Dendritic cell treated with granulocyte-macrophage colony-stimulating factor and Interleukin-4, amounts not matched to agents 40 ng/mL and 50 ng/mL, for 4 days (primary cell): ENCODE data around the gene C11orf58.

ENCODE experiments used
- H3K27ac Mint-ChIP-seq: one replicate; pipeline ENCODE4 v1.8.0; 2022; ENCODE audit warnings: mild to moderate bottlenecking, mixed read lengths
- H3K27me3 Mint-ChIP-seq: one replicate; pipeline ENCODE4 v1.8.0; 2022; ENCODE audit warnings: mild to moderate bottlenecking, mixed read lengths
- H3K36me3 Mint-ChIP-seq: one replicate; pipeline ENCODE4 v1.8.0; 2022; ENCODE audit warnings: low read depth, mixed read lengths
- H3K4me1 Mint-ChIP-seq: one replicate; pipeline ENCODE4 v1.8.0; 2022; ENCODE audit warnings: low read depth, mixed read lengths
- H3K4me3 Mint-ChIP-seq: one replicate; pipeline ENCODE4 v1.8.0; 2022; ENCODE audit warnings: mild to moderate bottlenecking, moderate library complexity, mixed read lengths
- H3K9me3 Mint-ChIP-seq: one replicate; pipeline ENCODE4 v1.8.0; 2022; ENCODE audit warnings: mixed read lengths
- intact Hi-C: fragments of 100-400 bp; cut with micrococcal nuclease; formaldehyde crosslinking; loops from one replicate; pipeline ENCODE4 v1.15.0; 2022

C11orf58 gene

DNA sequence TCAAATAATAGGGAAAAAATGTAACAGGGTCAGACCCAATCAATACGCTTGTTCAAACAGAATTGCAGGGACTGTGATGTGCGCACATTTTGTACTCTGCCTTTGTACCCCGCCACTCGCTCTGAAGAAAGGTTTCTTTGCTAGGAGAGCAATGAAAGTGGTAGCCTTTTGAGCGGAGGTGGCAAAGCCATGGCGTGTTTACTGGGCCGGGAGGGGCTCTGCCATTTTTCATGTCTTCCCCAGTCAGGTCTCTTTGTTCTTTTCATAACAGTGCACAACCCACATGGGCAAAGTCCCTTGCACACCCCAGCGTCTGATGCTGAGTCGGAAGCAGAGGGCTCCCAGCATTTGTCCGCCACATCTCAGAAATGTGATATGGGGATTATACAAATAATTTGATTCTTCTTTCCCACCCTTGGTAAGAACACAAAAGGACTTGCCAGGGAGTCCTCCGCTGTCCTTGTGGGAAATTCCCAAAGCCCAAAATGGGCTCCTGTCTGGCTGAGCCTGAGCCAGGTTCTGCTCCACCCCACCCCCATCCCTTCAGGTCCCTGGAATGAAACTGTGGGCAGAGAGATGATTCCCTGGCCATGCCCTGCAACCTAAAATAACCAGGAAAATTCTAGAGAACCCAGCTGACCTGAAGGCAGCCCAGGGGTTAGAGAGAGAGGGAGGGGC lies 36.6 kb downstream of the C11orf58 start:
- H3K36me3 Mint-ChIP-seq, result no peaks in the 10 kb centered on the region
- no peak overlapping the region for H3K27ac Mint-ChIP-seq
- no peaks in the 10 kb centered on the region for H3K27me3 Mint-ChIP-seq
- H3K9me3 Mint-ChIP-seq, result no peaks in the 10 kb centered on the region
- H3K4me3 Mint-ChIP-seq, result no peak overlapping the region
- H3K4me1 Mint-ChIP-seq, result peaks cover 15% of the 10 kb centered on the region
- intact Hi-C loops, result no loop called here

DNA sequence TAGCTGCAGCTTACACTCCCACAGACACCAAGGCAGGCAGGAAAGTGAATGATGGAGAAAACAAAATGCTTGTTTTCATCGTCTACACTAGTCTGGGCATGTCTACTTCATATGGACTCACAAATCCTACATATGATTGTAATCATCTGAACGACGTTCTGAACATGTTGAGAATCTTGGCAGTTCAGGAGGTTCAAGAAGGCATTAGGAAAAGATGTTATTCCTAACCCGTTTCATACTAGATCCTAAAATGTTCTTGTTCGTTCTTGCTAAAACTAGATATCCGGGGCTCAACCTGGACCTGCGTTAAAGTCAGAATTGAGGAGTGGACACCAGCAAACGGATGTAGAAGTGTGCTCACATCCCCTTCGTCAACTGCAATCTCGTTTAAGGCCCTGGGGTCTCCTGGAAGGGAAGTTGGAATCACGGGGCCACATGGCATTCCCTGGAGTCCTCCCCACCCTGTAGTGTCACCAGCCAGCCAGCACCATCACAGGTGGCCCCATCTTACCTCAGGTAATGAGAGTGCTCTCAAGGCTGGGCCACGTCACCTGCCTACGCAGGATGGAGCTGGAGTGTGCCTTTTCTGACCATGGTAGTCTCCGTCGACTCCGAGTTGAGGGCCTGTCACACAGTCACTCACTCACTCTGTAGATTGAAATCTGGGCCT lies 37.3 kb downstream of the C11orf58 start:
- no peaks in the 10 kb centered on the region for H3K9me3 Mint-ChIP-seq
- no peaks in the 10 kb centered on the region for H3K27me3 Mint-ChIP-seq
- peaks cover 22% of the 10 kb centered on the region for H3K4me1 Mint-ChIP-seq
- intact Hi-C loops, result no loop called here
- no peaks in the 10 kb centered on the region for H3K36me3 Mint-ChIP-seq
- no peak overlapping the region for H3K27ac Mint-ChIP-seq
- no peak overlapping the region for H3K4me3 Mint-ChIP-seq

DNA sequence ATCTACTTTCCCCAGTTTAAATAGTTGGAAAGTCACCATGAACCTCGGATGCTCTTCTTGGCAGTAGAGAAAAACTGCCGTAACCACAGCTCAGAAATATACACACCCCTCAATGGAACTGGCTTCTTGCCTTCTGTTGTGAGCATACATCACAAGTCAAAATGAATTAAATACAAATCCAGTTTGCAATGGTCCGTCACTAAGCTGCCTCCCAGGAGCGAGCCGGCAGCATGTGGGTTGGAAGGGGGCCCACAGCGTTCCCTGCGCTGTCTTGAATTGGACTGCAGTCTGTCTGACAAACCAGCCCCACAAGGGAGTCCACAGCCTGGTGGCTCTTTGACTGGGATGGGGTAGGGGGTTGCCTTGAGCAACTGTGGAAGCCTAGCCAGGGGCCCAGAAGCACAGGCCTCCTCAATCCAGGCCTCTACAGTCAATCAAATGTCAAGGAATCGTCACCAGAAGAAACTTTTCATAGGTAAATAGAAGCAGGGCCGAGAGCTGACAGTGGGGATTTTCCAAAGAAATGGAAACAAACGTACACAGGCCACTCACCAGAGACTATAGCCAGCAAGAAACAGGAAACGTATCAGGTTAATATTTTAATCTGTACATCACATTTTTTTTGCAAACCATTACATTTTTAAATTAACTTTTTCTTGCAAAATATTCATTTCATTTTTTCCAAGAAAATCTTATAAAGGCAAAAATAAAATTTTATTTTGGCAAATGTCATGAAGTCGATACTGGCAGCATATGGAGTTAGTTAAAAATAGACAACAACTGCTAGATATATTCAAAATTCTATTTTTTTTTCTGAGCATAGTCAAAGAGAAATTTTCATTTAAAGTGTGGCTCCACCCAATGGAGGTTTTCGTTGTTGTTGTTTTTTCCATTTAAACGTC lies 38.5 kb downstream of the C11orf58 start:
- Mint-ChIP-seq H3K27me3 (no peaks in the 10 kb centered on the region), H3K9me3 (no peaks in the 10 kb centered on the region), H3K36me3 (no peaks in the 10 kb centered on the region), H3K4me1 (peaks cover 22% of the 10 kb centered on the region), H3K4me3 (no peak overlapping the region), H3K27ac (no peak overlapping the region)
- intact Hi-C loops, result no loop called here

DNA sequence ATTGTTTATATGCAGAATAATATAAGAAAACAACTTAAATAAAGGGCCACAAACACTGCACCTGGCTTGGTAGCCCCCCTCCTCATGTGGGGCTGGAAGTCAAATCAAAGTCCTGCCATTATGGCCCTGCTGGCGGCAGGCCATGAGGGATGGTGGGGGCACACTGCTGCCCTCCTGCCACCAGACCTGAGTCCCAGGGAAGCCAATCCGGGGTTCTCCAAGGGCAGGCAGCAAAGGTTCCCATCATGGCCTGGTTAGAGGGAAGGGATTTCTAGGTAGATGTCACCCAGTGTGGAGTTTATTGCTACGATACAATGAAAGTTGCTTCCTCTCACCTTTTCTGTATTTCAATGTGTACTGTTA lies 39.1 kb downstream of the C11orf58 start:
- Mint-ChIP-seq H3K36me3 (no peaks in the 10 kb centered on the region), H3K4me3 (no peak overlapping the region), H3K27ac (no peak overlapping the region), H3K27me3 (no peaks in the 10 kb centered on the region), H3K9me3 (no peaks in the 10 kb centered on the region), H3K4me1 (peaks cover 22% of the 10 kb centered on the region)
- intact Hi-C loops, result no loop called here

DNA sequence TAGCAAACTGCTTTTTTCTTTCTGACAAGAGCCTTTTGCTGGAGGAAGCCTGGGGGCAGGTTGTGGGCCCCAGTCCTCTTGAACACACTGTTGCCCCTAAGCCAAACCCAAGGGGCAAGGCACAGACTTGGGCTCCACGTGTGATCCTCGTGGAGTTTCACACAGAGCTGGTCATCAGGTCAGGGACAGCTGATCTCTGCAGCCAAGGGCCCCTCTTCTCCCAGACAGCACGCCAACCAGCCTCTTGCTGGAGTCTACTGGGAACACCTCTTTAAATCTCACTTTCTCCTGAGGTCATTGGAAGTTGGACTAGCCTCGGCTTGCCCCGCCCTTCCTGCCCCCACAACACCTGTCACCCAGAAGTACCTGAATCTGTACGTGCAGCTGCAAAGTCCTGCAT lies 39.8 kb downstream of the C11orf58 start:
- Mint-ChIP-seq H3K36me3 (no peaks in the 10 kb centered on the region), H3K9me3 (no peaks in the 10 kb centered on the region), H3K27ac (no peak overlapping the region), H3K4me1 (peaks cover 22% of the 10 kb centered on the region), H3K4me3 (no peak overlapping the region), H3K27me3 (no peaks in the 10 kb centered on the region)
- intact Hi-C loops, result no loop called here

DNA sequence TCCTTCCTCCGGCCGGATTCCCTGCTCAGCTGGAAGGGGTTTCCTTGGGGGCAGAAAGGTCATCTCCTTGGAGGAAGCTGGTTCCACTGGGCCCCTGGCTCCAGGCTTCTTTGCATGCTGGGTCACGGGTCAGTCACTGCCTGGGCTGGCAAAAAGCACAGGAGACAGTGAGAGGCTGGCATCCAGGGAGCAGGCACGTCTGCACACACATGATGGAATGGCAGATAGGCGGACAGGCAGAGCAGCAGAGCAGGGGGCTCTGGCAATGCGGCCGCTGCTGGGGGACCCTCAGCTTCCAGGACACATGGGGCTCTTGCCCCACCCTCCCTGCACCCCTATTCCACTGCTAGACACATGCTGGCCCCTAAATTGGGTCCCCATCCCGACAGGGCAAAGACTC lies 40.4 kb downstream of the C11orf58 start:
- H3K36me3 Mint-ChIP-seq, result no peaks in the 10 kb centered on the region
- H3K27me3 Mint-ChIP-seq, result no peaks in the 10 kb centered on the region
- no peak overlapping the region for H3K4me3 Mint-ChIP-seq
- H3K4me1 Mint-ChIP-seq, result peaks cover 27% of the 10 kb centered on the region
- intact Hi-C loops, result no loop called here
- H3K9me3 Mint-ChIP-seq, result no peaks in the 10 kb centered on the region
- H3K27ac Mint-ChIP-seq, result no peak overlapping the region

DNA sequence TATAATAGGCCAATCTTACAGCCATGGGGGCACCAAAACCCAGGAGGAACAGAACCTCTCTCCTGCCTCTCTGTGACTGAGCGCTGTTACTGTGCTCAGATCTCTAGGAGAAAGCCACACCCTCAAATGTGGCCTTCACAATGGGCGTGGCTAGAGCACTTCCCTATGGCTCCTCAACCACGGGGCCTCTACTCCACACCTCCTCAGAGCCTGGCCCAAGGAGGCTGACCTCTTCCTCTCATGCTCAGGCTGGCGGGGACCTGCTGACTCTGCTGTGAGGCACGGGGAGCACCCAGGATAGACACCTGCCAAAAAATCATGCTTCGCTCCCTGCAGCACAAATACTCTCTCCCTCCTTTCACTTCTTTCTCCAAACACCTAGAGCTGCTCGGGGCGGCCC lies 41.0 kb downstream of the C11orf58 start:
- no peaks in the 10 kb centered on the region for H3K36me3 Mint-ChIP-seq
- no peaks in the 10 kb centered on the region for H3K9me3 Mint-ChIP-seq
- intact Hi-C loops, result no loop called here
- no peak overlapping the region for H3K4me3 Mint-ChIP-seq
- no peaks in the 10 kb centered on the region for H3K27me3 Mint-ChIP-seq
- H3K27ac Mint-ChIP-seq, result peak overlapping the region; percentile 16
- peaks cover 32% of the 10 kb centered on the region for H3K4me1 Mint-ChIP-seq

DNA sequence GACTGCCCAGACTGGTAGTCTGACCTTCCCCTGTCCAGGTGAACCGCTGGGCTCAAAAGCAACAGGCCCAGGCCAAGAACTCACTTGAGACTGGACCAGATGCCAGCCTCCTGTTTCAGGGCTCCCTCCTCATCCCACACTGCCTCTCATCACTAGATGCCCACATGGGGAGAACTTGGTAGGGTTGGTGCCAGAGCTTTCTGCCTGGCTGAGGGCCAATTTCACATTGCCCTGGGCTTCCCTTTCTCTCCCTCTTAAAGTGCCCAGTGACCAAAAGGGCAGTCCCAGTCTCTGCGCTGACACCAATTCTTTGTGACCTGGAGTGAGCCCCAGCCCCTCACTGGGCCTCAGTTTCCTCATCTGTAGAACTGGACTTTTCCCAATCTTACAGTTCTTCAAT lies 41.7 kb downstream of the C11orf58 start:
- peak overlapping the region; percentile 16 for H3K27ac Mint-ChIP-seq
- H3K36me3 Mint-ChIP-seq, result no peaks in the 10 kb centered on the region
- no peak overlapping the region for H3K4me3 Mint-ChIP-seq
- H3K4me1 Mint-ChIP-seq, result peaks cover 39% of the 10 kb centered on the region
- intact Hi-C loops, result no loop called here
- H3K9me3 Mint-ChIP-seq, result no peaks in the 10 kb centered on the region
- no peaks in the 10 kb centered on the region for H3K27me3 Mint-ChIP-seq

DNA sequence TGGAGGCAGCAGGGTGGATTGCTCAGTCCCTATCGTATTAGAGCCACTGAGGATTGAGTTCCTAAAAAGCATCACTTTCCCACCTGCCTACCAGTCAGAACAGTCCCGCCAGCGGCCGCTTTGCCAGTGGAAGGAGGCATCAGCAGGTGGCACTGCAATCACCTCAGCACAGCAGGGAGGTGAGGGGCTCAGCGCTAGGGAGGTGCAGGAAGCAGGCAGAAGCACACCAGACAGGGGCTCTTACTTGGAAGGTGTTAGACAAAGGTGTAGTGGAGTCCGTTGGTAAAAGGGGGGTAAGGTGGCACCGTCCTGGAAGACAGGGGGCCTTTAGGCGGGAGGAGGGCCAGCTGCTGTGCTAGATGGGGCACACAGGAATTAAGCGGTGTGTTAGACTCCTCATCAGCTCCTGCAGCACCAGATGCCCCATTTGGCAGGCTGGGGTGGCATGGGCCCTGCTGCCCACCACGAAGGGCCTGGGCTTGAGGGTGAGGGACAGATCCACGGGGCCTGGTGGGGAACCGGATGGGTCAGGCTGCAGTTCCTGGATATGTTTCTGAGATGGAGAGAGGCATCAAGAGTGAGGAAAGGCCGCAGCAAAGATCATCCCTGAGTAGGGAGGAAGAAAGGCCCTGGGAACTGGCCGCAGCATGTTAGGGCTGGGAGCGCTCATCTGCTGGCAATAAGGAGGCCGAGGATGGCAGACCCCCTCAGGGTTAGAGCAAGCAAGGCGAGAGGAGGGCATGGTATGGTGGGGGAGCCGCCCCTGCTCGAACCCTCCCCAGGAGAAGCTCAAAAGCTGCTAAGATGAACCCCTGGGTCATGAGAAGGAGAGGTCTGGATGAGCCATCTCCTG lies 42.5 kb downstream of the C11orf58 start:
- H3K4me3 Mint-ChIP-seq, result no peak overlapping the region
- intact Hi-C loops, result no loop called here

DNA sequence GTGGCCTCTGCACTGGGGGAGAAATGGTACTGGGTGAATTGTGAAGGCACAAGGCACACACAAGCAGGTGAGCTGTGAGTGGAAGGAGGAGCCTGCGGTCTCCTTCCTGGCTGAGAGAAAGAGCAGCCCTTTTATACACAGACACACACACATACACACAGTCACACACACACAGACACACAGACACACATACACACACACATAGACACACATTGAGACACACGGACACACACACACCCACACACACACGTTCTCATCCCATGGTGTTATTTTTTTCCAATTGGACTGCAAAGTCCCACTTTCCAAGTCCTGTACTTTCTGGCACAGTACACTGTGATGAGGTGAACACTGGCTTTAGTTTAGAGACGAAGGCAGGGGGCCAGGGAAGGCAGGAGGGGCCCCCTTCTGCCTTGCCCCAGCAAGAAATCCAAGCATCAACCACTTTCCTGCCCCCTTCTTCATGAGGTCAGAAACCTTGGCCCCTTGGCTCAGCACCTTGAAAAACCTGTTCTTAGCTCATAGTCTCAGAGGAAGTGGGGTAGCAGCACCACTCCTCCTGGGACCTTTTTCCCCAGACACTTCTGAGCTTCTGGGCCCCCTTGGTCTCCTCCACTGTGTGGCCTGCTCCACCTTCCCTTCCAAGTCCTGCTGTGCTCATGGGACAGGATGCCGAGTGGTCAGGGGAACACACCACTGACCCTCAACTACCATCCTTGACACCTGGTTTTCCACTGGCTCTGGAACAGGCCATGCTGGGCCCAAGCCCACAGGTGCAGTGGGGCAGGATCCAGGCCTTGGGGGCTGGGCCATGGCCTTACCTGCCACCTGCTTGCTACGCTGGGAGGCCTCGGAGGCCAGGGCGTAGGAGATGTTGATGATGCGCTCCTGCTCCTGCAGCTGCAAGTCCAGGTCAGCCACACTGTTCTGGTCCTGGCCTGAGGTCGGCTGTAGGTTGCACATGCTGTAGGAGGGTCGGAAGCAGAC lies 43.8 kb downstream of the C11orf58 start:
- intact Hi-C loops, result no loop called here
- Mint-ChIP-seq H3K9me3 (no peaks in the 10 kb centered on the region), H3K4me3 (no peak overlapping the region), H3K27me3 (no peaks in the 10 kb centered on the region), H3K36me3 (no peaks in the 10 kb centered on the region), H3K4me1 (peaks cover 48% of the 10 kb centered on the region), H3K27ac (no peak overlapping the region)

More for the DNA sequence above, 42.5 kb downstream of the C11orf58 start:
- H3K27me3 Mint-ChIP-seq, result no peaks in the 10 kb centered on the region
- H3K27ac Mint-ChIP-seq, result peak overlapping the region; percentile 16
- peaks cover 44% of the 10 kb centered on the region for H3K4me1 Mint-ChIP-seq
- H3K9me3 Mint-ChIP-seq, result no peaks in the 10 kb centered on the region
- H3K36me3 Mint-ChIP-seq, result no peaks in the 10 kb centered on the region

DNA sequence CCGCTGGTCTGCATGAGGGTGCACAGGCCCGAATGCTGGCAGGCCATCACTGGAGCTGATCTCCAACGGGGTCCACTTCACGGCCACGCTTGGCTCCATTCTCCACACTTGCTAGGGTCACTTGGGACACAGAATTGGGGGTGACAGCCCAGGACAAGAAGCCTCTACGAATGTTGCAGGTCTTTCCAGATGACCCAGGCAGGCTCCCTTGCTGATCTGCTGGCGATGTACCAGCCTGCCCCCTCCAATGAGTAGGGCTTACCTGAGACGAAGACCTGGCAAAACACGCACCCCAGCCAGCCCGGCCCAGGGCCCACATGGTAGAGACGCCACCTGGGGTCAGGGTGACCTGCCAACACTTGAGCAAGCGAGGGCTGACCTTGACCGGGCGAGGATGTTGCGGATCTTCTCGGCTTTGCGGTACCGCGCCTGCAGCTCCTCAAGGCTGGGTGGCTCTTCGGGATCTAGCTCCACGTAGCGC lies 44.9 kb downstream of the C11orf58 start:
- Mint-ChIP-seq H3K36me3 (no peaks in the 10 kb centered on the region), H3K9me3 (no peaks in the 10 kb centered on the region), H3K27ac (no peak overlapping the region), H3K27me3 (no peaks in the 10 kb centered on the region), H3K4me3 (no peak overlapping the region), H3K4me1 (peaks cover 52% of the 10 kb centered on the region)
- intact Hi-C loops, result no loop called here

DNA sequence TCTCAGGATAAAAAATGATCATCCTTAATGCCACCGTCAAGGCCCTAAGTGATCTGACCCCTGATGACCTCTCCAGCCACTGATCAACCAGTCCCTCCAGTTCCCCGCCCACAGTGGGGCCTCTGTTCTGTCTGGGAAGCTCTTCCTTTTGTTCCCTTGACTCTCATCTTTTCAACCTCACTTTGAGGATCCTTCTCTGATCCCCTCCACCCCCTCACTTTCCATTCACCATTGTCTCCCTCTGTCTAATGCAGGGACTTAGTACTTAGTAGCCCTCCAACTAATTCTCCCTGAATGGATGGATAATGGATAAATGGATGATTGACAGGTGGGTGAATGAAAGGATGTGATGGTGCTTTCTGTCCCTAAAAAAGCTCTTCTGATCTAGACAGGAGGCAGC lies 45.6 kb downstream of the C11orf58 start:
- Mint-ChIP-seq H3K27ac (no peak overlapping the region), H3K36me3 (peaks cover 3% of the 10 kb centered on the region), H3K9me3 (no peaks in the 10 kb centered on the region), H3K27me3 (no peaks in the 10 kb centered on the region), H3K4me1 (peaks cover 54% of the 10 kb centered on the region), H3K4me3 (no peak overlapping the region)
- intact Hi-C loops, result no loop called here
